Measurements from ENCODE around the gene FGF14.

DNA sequence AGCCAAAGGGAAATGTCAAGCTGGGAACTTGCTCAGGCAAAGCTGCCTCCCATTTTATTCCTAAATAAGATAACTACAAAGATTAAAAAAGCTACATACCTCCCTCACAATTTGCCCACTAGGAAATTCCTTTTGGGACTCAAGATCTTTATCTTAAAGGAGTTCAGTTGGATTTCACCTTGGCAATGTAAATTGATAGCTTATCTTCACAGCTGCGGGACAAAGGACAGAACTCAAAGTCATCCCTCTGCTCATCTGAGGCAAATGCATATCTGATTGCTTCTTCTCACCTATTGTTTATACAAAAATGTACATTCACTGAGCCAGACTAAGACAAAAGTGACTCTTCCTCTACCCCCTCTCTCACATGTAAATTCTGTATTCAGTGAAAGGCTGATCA is 47.8 kb downstream of the FGF14 start:
- TF ChIP-seq, protein P1, sequence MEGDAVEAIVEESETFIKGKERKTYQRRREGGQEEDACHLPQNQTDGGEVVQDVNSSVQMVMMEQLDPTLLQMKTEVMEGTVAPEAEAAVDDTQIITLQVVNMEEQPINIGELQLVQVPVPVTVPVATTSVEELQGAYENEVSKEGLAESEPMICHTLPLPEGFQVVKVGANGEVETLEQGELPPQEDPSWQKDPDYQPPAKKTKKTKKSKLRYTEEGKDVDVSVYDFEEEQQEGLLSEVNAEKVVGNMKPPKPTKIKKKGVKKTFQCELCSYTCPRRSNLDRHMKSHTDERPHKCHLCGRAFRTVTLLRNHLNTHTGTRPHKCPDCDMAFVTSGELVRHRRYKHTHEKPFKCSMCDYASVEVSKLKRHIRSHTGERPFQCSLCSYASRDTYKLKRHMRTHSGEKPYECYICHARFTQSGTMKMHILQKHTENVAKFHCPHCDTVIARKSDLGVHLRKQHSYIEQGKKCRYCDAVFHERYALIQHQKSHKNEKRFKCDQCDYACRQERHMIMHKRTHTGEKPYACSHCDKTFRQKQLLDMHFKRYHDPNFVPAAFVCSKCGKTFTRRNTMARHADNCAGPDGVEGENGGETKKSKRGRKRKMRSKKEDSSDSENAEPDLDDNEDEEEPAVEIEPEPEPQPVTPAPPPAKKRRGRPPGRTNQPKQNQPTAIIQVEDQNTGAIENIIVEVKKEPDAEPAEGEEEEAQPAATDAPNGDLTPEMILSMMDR (IDR thresholded peaks at IDR 0.05; ENCODE audit: low read depth, low read length), result no peak
- no peak for TF ChIP-seq EZH2phosphoT487 (IDR thresholded peaks at IDR 0.05; ENCODE audit: low read depth)
